Measurements from ENCODE around the gene PTBP3. TPM values are rescaled to one million over a fixed set of nuclear protein-coding genes. Genes with fewer than 3 reads are reported as not detected.
"Not testable (repeated sequence)": the region's sequence is repeated elsewhere in the genome, so short reads cannot be mapped to it uniquely, and the experiment has no call there.

Gene PTBP3
- total RNA-seq, 2 experiments from 2014 or later: 87.2 to 92.3 TPM

DNA sequence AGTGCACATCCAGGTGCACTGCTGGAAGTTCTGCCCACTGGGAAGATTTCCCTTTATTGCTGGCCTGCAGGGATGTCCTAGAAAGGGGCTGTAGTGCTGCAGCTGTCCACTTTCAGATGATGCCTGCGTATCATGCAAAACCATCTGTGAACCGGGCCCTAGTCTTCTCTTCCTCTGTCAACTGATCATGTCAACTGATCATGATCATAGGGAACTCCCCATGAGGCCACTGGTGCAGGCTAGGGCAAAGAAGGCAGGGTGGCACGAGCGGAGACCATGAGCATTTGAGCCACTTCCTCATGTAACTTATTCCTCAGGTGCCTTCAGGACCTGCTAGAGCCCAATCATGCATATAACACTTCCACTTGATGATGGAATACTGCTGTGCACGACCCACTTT lies 41.9 kb upstream of the PTBP3 start:
- H3K4me3 Mint-ChIP-seq: no peak overlapping the region
- no peak overlapping the region for H3K27ac Mint-ChIP-seq
- no peaks in the 10 kb centered on the region for H3K27me3 Mint-ChIP-seq
- no peaks in the 10 kb centered on the region for H3K36me3 Mint-ChIP-seq
- ChIA-PET CTCF (no interaction called here), POLR2A (no interaction called here)
- intact Hi-C loops (cut with micrococcal nuclease): loop anchor here (5.0 to 10.0 kb wide), 4 partner anchors 278 to 633 kb away; partner anchors contain the start of gene UGCG
- DNase-seq: no peak
- H3K4me1 Mint-ChIP-seq (ENCODE audit: low read depth): peaks cover 27% of the 10 kb centered on the region
- H3K9me3 Mint-ChIP-seq: no peaks in the 10 kb centered on the region

DNA sequence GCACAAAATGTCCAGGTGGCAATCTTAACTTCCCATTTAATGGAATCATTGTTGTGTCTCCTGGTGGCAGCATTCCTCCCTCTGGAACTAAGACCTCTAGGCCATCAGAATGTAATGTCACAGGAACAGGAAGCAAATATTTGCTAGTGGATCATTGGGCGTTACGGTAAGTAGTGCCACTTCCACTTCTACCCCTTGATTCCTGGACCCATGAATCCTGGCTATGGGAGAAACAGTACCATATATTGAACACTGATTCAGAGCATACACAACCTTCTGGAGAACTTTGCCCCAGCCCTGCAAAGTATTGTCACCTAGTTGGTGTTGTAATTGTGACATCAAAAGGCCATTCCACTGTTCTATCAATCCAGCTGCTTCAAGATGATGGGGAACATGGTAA lies 40.8 kb upstream of the PTBP3 start:
- H3K36me3 Mint-ChIP-seq, CTCF ChIA-PET, H3K9me3 Mint-ChIP-seq, H3K4me3 Mint-ChIP-seq, POLR2A ChIA-PET, H3K27me3 Mint-ChIP-seq, DNase-seq, H3K27ac Mint-ChIP-seq: not testable (repeated sequence)
- intact Hi-C loops (cut with micrococcal nuclease): loop anchor here (10.0 kb wide), 1 partner anchor 421 kb away; no protein-coding TSS in a partner anchor
- peaks cover 27% of the 10 kb centered on the region for H3K4me1 Mint-ChIP-seq (ENCODE audit: low read depth)

DNA sequence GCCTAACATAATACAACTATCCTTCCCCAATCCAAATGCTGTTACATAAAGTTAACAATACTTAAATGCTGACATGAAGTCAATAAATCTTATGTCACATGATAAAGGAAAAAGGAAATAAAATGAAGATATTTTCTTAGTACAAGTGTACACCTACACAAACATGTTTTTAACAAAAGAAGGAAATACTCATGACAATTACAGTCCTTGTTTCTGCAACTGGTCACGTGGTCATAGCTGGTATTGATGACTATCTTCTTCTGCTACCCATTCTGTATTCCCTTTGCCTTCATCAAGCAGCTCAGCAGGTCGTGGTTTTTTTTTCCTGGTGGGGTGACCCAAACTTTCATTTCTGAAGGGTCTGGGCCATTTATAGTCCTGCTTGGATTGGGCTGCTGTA lies 40.2 kb upstream of the PTBP3 start:
- intact Hi-C loops (cut with micrococcal nuclease): loop anchor here (10.0 kb wide), 1 partner anchor 421 kb away; no protein-coding TSS in a partner anchor

DNA sequence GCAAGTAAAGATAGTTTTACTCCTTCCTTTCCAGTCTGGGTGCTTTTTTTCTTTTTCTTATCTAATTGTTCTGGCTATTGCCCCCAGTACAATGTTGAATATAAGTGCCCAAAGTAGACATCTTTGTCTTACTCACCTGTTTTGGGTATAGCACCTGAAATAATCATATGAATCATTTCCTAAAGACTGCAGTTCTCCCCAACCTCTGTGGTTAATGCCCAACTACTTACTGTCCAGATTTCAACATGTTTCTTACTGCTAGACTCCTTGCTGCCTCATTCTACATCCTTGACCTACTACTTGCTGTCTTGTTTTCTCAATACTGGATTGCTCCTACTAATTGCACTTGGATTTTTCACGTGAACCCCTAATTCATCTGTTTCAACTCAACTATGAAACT lies 37.6 kb upstream of the PTBP3 start:
- no peaks in the 10 kb centered on the region for H3K27me3 Mint-ChIP-seq
- no peak overlapping the region for H3K4me3 Mint-ChIP-seq
- ChIA-PET CTCF (interaction anchor here (0.7 to 2.0 kb wide), 3 partner anchors 8 to 258 kb away, joined by 3 to 6 read pairs (median 5); no protein-coding TSS in a partner anchor), POLR2A (no interaction called here)
- DNase-seq: no peak
- H3K27ac Mint-ChIP-seq: no peak overlapping the region
- intact Hi-C loops (cut with micrococcal nuclease): loop anchor here (10.0 kb wide), 1 partner anchor 424 kb away; no protein-coding TSS in a partner anchor
- peaks cover 3% of the 10 kb centered on the region for H3K4me1 Mint-ChIP-seq (ENCODE audit: low read depth)
- H3K36me3 Mint-ChIP-seq: peaks cover 3% of the 10 kb centered on the region
- H3K9me3 Mint-ChIP-seq: peaks cover 19% of the 10 kb centered on the region

More for the DNA sequence above, 40.2 kb upstream of the PTBP3 start:
- H3K9me3 Mint-ChIP-seq, POLR2A ChIA-PET, H3K27ac Mint-ChIP-seq, H3K4me3 Mint-ChIP-seq, H3K36me3 Mint-ChIP-seq, DNase-seq, H3K27me3 Mint-ChIP-seq, CTCF ChIA-PET: not testable (repeated sequence)
- H3K4me1 Mint-ChIP-seq (ENCODE audit: low read depth): peaks cover 25% of the 10 kb centered on the region

DNA sequence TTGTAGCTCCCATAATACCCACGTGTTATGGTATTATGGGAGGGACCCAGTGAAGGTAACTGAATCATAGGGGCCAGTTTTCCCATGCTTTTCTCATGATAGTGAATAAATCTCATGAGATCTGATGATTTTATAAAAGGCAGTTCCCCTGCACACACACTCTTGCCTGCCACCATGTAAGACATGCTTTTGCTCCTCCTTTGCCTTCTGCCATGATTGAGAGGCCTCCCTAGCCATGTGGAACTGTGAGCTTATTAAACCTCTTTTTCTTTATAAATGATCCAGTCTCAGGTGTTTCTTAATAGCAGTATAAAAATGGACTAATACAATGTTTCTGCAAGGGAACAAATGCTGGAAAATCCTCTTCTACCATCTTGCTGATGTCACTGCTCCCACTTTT lies 36.4 kb upstream of the PTBP3 start:
- Mint-ChIP-seq H3K4me3 (no peak overlapping the region), H3K27ac (no peak overlapping the region), H3K4me1 (ENCODE audit: low read depth) (peaks cover 3% of the 10 kb centered on the region), H3K36me3 (peaks cover 5% of the 10 kb centered on the region), H3K9me3 (peaks cover 27% of the 10 kb centered on the region), H3K27me3 (peaks cover 5% of the 10 kb centered on the region)
- no peak for DNase-seq
- ChIA-PET CTCF (interaction anchor here (1.0 to 2.0 kb wide), 2 partner anchors 8 to 257 kb away, joined by 5 to 6 read pairs; no protein-coding TSS in a partner anchor), POLR2A (no interaction called here)
- intact Hi-C loops (cut with micrococcal nuclease): loop anchor here (10.0 kb wide), 1 partner anchor 425 kb away; no protein-coding TSS in a partner anchor

DNA sequence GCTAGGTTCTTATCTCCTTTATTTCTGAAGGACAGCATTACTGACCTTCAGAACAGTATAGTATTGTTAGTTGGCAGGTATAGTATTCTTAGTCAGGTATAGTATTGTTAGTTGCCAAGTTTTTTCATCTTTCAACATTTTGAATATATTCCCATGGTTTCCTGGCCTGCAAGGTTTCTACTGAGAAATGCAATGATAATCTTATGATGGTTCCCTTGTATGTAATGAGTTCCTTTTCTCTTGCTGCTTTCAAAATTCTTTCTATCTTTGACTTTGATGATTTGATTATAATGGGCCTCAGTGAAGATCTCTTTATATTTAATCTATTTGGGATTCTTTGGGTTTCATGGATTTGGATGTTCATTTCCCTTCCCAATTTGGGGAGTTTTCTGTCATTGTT lies 34.0 kb upstream of the PTBP3 start:
- Mint-ChIP-seq H3K4me3 (no peak overlapping the region), H3K9me3 (peaks cover 27% of the 10 kb centered on the region), H3K27ac (no peak overlapping the region), H3K36me3 (peaks cover 5% of the 10 kb centered on the region), H3K27me3 (peaks cover 6% of the 10 kb centered on the region), H3K4me1 (ENCODE audit: low read depth) (peaks cover 3% of the 10 kb centered on the region)
- ChIA-PET POLR2A (interaction anchor here (1.1 kb wide), 1 partner anchor 12 kb away, joined by 3 read pairs; the partner anchor contains the start of gene HSDL2), CTCF (interaction anchor here (0.9 to 1.7 kb wide), 8 partner anchors 12 to 608 kb away, joined by 3 to 7 read pairs (median 4); partner anchors contain the start of gene HSDL2)
- intact Hi-C loops (cut with micrococcal nuclease): no loop called here
- DNase-seq: no peak

DNA sequence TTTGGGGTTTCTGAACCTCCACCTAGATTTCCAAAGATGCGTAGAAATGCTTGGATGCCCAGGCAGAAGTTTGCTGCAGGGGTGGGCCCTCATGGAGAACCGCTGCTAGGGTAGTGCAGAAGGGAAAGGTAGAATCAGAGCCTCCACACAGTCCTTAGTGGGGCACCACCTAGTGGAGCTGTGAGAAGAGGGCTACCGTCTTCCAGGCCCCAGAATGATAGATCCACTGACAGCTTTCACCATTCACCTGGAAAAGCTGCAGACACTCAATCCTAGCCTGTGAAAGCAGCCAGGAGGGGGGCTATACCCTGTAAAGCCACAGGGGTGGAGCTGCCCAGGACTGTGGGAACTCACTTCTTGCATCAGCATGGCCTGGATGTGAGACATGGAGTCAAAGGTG lies 33.2 kb upstream of the PTBP3 start:
- intact Hi-C loops (cut with micrococcal nuclease): no loop called here
- Mint-ChIP-seq H3K36me3 (peaks cover 5% of the 10 kb centered on the region), H3K4me1 (ENCODE audit: low read depth) (peaks cover 5% of the 10 kb centered on the region), H3K4me3 (no peak overlapping the region), H3K27ac (no peak overlapping the region), H3K27me3 (peaks cover 7% of the 10 kb centered on the region), H3K9me3 (peaks cover 27% of the 10 kb centered on the region)
- ChIA-PET POLR2A (interaction anchor here (1.1 kb wide), 1 partner anchor 13 kb away, joined by 3 read pairs; the partner anchor contains the start of gene HSDL2), CTCF (interaction anchor here (0.6 to 1.7 kb wide), 12 partner anchors 12 to 608 kb away, joined by 3 to 7 read pairs (median 3); partner anchors contain the start of gene HSDL2)
- no peak for DNase-seq

DNA sequence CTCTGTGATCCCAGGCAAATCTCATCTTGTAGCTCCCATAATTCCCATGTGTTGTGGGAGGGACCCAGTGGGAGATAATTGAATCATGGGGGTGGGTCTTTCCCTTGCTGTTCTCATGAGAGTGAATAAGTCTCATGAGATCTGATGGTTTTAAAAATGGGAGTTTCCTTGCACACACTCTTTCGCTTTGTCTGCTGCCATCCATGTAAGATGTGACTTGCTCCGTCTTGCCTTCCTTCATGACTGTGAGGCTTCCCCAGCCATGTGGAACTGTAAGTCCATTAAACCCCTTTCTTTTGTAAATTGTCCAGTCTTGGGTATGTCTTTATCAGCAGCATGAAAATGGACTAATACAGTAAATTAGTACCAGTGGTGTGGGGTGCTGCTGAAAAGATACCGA lies 31.8 kb upstream of the PTBP3 start:
- H3K4me3 Mint-ChIP-seq; DNase-seq; H3K27ac Mint-ChIP-seq; H3K36me3 Mint-ChIP-seq; intact Hi-C loops (cut with micrococcal nuclease); H3K27me3 Mint-ChIP-seq; POLR2A ChIA-PET; H3K4me1 Mint-ChIP-seq (ENCODE audit: low read depth): not testable (repeated sequence)
- H3K9me3 Mint-ChIP-seq: peaks cover 27% of the 10 kb centered on the region
- CTCF ChIA-PET: interaction anchor here (1.7 to 2.2 kb wide), 2 partner anchors 252 to 263 kb away, joined by 3 to 8 read pairs; no protein-coding TSS in a partner anchor

DNA sequence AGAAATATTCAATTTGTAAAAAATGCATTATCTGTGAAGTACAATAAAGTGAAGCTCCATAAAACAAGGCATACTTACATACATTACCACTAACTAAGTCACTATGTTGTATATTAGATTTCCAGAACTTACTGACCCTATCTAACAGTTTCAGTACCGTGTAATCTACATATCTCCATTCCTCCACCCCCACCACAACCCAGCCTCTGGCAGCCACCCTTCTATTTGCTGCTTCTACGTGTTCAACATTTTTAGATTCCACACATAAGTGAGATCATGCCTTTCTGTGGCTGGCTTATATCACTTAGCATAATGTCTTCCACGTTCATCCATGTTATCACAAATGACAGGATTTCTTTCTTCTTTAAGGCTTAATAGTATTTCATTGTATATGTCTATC lies 31.3 kb upstream of the PTBP3 start:
- Mint-ChIP-seq H3K36me3 (peaks cover 5% of the 10 kb centered on the region), H3K4me3 (no peak overlapping the region), H3K27ac (no peak overlapping the region), H3K27me3 (peaks cover 7% of the 10 kb centered on the region), H3K9me3 (peaks cover 23% of the 10 kb centered on the region), H3K4me1 (ENCODE audit: low read depth) (peaks cover 10% of the 10 kb centered on the region)
- DNase-seq: no peak
- CTCF ChIA-PET: interaction anchor here (0.7 to 2.2 kb wide), 2 partner anchors 158 to 252 kb away, joined by 4 to 8 read pairs; no protein-coding TSS in a partner anchor
- intact Hi-C loops (cut with micrococcal nuclease): loop anchor here (5.0 kb wide), 1 partner anchor 252 kb away; no protein-coding TSS in a partner anchor
- POLR2A ChIA-PET: no interaction called here

DNA sequence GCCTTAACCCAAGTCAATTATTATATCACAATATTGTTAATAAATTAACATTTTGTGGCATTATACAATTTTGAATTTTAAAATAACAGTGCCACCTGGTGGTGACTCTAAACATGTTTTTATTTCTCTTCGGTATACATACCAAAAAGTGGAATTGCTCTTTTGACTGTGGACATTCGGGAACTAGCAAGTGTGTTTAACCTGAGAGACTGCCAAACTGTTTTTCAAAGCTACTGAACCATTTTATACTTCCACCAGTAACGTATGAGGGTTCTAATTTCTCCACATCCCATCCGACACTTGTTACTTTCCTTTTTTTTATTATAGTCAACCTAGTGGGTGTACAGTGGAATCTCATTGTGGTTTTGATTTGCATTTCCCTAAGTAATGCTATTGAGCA lies 28.2 kb upstream of the PTBP3 start:
- Mint-ChIP-seq H3K27me3 (peaks cover 7% of the 10 kb centered on the region), H3K9me3 (peaks cover 7% of the 10 kb centered on the region), H3K36me3 (peaks cover 3% of the 10 kb centered on the region), H3K4me1 (ENCODE audit: low read depth) (peaks cover 10% of the 10 kb centered on the region), H3K4me3 (no peak overlapping the region), H3K27ac (no peak overlapping the region)
- intact Hi-C loops (cut with micrococcal nuclease): loop anchor here (1.0 to 5.0 kb wide), 3 partner anchors 27 to 601 kb away; no protein-coding TSS in a partner anchor
- no peak for DNase-seq
- ChIA-PET CTCF (interaction anchor here (0.7 to 5.0 kb wide), 32 partner anchors 9 to 1296 kb away, joined by 3 to 118 read pairs (median 5); partner anchors contain the start of genes HSDL2 and PTBP3), POLR2A (no interaction called here)

DNA sequence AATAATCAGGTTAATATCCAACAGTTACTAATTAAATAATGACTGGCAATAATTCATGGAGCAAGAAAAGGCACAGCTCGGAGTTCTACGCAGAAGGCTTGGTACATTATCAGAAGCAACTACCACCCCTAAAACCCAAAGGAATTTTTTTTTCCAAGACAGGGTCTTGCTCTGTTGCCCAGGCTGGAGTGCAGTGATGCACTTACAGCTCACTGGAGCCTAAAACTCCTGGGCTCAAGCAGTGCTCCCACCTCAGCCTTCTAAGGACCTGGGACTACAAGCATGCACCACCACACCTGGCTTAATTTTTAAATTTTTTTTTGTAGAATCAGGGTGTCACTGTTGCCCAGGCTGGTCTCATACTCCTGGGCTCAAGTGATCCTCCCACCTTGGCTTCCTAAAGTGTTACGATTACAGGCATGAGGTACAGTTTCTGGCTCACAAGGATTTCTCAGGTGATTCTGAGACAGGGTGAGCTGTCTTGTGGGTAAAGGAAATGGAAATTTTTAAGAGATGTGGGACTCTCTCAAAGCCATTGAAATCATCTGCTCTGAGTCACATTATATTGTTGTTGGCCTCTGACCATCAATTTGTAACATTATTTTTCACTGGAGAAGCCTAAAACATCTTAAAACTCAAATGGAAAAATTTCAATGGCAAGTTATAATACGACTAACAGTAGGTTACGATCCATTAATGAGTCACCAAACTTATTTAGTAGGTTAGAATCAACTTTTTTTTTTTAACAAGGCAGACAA lies 26.8 kb upstream of the PTBP3 start:
- POLR2A ChIA-PET: interaction anchor here (0.7 kb wide), 1 partner anchor 71 kb away, joined by 3 read pairs; no protein-coding TSS in a partner anchor
- CTCF ChIA-PET: interaction anchor here (0.6 to 5.0 kb wide), 22 partner anchors 12 to 739 kb away, joined by 3 to 118 read pairs (median 4); partner anchors contain the start of gene PTBP3
- peaks cover 2% of the 10 kb centered on the region for H3K9me3 Mint-ChIP-seq
- no peak overlapping the region for H3K4me3 Mint-ChIP-seq
- no peaks in the 10 kb centered on the region for H3K36me3 Mint-ChIP-seq
- H3K27me3 Mint-ChIP-seq: peaks cover 3% of the 10 kb centered on the region
- no peak overlapping the region for H3K27ac Mint-ChIP-seq
- peaks cover 17% of the 10 kb centered on the region for H3K4me1 Mint-ChIP-seq (ENCODE audit: low read depth)
- no peak for DNase-seq
- intact Hi-C loops (cut with micrococcal nuclease): loop anchor here (1.0 to 5.0 kb wide), 2 partner anchors 248 to 263 kb away; no protein-coding TSS in a partner anchor

DNA sequence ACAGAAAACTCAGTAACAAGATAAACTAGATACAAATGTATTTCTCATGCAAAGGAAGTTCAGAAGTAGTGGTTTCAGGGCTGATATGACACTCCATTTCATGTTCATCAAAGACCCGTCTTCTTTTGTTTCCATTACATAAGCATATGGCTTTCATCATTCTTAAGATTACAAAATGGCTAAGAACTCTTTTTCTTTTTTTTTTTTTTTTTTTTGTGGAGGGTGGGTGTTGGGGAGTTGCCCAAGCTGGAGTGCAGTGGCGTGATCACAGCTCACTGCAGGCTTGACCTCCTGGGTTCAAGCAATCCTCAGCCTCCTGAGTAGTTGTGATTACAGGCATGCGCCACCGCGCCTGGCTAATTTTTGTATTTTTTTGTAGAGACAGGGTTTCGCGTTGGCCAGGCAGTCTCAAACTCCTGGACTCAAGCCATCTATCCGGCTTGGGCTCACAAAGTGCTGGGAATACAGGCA lies 22.0 kb upstream of the PTBP3 start:
- POLR2A ChIA-PET: no interaction called here
- H3K27ac Mint-ChIP-seq: peak overlapping the region; percentile 49
- intact Hi-C loops (cut with micrococcal nuclease): loop anchor here (1.0 kb wide), 1 partner anchor 21 kb away; no protein-coding TSS in a partner anchor
- DNase-seq: no peak
- no peaks in the 10 kb centered on the region for H3K9me3 Mint-ChIP-seq
- H3K4me3 Mint-ChIP-seq: no peak overlapping the region
- H3K36me3 Mint-ChIP-seq: no peaks in the 10 kb centered on the region
- peaks cover 20% of the 10 kb centered on the region for H3K4me1 Mint-ChIP-seq (ENCODE audit: low read depth)
- CTCF ChIA-PET: interaction anchor here (0.9 to 2.0 kb wide), 2 partner anchors 24 to 257 kb away, joined by 3 to 8 read pairs; partner anchors contain the start of gene HSDL2
- no peaks in the 10 kb centered on the region for H3K27me3 Mint-ChIP-seq
